Muscle layer of colon (tissue), 2 donors: Measurements from ENCODE around the gene MAGI1.

Experiments
- H3K27ac ChIP-seq: one replicate; pipeline ENCODE4 v1.7.0; 2013; ENCODE audit warnings: low read depth, mild to moderate bottlenecking, low read length, moderate library complexity
- H3K27me3 ChIP-seq, 2 donors: one replicate each; pipeline ENCODE4 v1.7.0; 2013; ENCODE audit warnings: low read length in 2 of 2, mild to moderate bottlenecking in 2 of 2; ENCODE audit not compliant: insufficient read depth in 2 of 2, control insufficient read depth in 1 of 2
- H3K36me3 ChIP-seq: one replicate; pipeline ENCODE4 v1.7.0; 2013; ENCODE audit warnings: mild to moderate bottlenecking, low read length; ENCODE audit not compliant: insufficient read depth
- H3K4me1 ChIP-seq: one replicate; pipeline ENCODE4 v1.7.0; 2013; ENCODE audit warnings: mild to moderate bottlenecking, low read length; ENCODE audit not compliant: insufficient read depth
- H3K4me3 ChIP-seq, 2 donors: one replicate each; pipeline ENCODE4 v1.7.0; 2013; ENCODE audit warnings: low read length in 2 of 2, low read depth in 1 of 2, mild to moderate bottlenecking in 1 of 2, moderate library complexity in 1 of 2
- H3K9ac ChIP-seq: one replicate; pipeline ENCODE4 v1.7.0; 2013; ENCODE audit warnings: low read length
- H3K9me3 ChIP-seq: one replicate; pipeline ENCODE4 v1.7.0; 2013; ENCODE audit warnings: mild to moderate bottlenecking, low read length
- donor health status: abdominal sarcoma.
- donor health status: Adenocarcinoma of cecum.

The MAGI1 gene

DNA sequence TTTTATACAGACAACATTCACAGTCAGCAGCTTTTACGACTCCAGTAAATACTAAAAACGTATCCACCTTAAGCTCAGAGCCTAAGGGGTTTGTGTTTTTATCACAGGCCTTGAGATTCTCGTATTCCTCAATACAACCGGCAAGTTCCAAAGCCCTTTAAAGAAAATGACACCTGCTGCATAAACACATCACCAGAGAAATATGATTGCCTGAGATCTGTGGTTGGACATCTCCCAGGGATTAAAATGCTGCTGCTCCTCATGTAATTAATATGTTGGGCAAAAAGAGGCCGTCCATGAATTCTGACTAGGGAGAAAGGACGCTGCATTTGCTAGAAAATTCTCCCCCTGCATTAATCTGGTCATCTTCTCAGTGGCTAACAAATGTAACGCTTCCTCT is 544.8 kb downstream of the MAGI1 start:
- Histone ChIP-seq H3K36me3 (no peaks in the 10 kb centered on the region), H3K27ac (no peak overlapping the region), H3K9me3 (no peaks in the 10 kb centered on the region), H3K4me1 (peaks cover 10% of the 10 kb centered on the region), H3K4me3 (no peak overlapping the region), H3K9ac (no peak overlapping the region), H3K27me3 (no peaks in the 10 kb centered on the region)

DNA sequence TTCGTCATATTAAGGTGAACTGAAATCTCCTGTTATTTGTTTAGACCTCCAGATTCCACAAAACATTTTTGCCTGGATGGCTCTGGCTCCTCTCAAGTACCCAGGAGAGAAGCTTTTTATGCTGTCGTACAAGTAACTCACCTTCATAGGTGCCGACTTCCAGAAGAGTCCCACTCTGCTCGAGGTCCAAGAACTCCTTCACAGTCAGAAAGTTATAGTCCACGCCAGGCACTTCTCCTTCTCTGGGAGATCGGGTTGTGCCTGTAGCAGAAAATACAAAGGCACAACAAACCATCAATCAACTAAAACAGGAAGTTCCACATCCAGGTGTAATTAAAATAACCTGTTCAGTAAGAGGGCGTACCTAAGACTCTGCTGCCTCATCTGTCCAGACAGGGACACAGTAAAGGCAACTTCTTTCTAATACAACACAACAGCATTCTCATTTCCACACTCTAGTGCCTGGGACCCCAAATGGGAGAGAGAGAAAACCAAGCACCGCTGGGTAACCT is 545.3 kb downstream of the MAGI1 start:
- H3K4me1 ChIP-seq: peaks cover 10% of the 10 kb centered on the region
- no peak overlapping the region for H3K9ac ChIP-seq
- no peak overlapping the region for H3K27ac ChIP-seq
- no peak overlapping the region for H3K4me3 ChIP-seq
- H3K27me3 ChIP-seq: no peaks in the 10 kb centered on the region
- no peaks in the 10 kb centered on the region for H3K36me3 ChIP-seq
- H3K9me3 ChIP-seq: no peaks in the 10 kb centered on the region

DNA sequence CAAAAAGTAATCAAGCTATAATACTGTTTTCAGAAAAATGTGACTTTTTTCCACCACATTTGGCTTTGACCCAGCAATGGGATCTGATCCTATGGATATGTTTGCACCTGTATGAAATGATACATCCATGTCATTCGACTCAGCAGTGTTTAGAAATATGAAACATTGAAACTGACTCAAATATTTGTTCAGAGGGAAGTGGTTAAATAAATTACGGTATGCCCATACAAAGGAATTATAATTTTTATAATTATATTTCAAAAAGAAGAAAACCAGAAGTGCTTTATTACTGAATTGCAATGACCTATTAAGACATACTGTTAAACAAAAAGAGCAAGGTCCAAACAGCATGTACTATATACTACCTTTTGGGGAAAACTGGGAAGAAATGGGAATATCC is 546.5 kb downstream of the MAGI1 start:
- H3K9me3 ChIP-seq: no peaks in the 10 kb centered on the region
- no peaks in the 10 kb centered on the region for H3K36me3 ChIP-seq
- H3K27ac ChIP-seq: no peak overlapping the region
- H3K27me3 ChIP-seq: no peaks in the 10 kb centered on the region
- peaks cover 10% of the 10 kb centered on the region for H3K4me1 ChIP-seq
- H3K9ac ChIP-seq: no peak overlapping the region
- H3K4me3 ChIP-seq: no peak overlapping the region

DNA sequence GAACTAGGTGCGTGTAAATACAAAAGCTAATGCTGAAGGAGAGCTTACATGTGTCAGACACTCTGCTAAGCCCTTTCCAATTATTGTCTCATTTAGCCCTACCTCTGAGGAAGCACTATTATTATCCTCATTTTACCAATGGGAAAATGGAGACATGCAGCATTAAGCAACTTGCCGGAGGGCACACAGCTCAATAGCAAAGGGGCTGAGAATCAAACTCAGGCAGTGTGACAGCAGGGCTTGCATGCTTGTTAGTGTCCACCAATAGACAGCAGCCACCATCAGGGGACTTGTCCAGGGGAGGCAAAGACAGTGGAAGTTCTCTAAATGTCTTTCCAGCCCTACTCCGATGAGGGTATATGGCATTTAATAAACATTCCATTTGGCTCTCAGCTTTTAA is 548.6 kb downstream of the MAGI1 start:
- Histone ChIP-seq H3K27ac (no peak overlapping the region), H3K36me3 (no peaks in the 10 kb centered on the region), H3K9ac (no peak overlapping the region), H3K4me3 (no peak overlapping the region), H3K27me3 (no peaks in the 10 kb centered on the region), H3K4me1 (peaks cover 24% of the 10 kb centered on the region), H3K9me3 (no peaks in the 10 kb centered on the region)

DNA sequence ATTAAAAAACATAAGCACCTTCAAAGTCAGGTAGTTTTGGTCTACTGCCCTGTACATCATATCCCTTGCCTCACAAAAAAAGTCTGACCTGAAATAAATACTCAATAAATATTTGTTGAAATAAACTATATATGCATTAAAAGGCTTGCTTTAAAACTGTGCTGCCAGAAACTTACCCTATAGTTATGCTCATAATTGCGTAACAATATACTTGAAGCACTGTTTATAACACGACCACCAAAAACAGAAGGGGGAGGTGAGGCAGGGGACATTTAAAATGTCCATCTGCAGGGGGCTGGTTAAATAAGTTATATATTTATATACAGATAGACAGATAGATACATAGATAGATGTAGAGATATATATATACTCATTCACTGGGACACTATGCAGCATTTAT is 549.5 kb downstream of the MAGI1 start:
- Histone ChIP-seq H3K36me3 (no peaks in the 10 kb centered on the region), H3K4me1 (peaks cover 33% of the 10 kb centered on the region), H3K9me3 (no peaks in the 10 kb centered on the region), H3K9ac (no peak overlapping the region), H3K4me3 (no peak overlapping the region), H3K27ac (no peak overlapping the region), H3K27me3 (no peaks in the 10 kb centered on the region)

DNA sequence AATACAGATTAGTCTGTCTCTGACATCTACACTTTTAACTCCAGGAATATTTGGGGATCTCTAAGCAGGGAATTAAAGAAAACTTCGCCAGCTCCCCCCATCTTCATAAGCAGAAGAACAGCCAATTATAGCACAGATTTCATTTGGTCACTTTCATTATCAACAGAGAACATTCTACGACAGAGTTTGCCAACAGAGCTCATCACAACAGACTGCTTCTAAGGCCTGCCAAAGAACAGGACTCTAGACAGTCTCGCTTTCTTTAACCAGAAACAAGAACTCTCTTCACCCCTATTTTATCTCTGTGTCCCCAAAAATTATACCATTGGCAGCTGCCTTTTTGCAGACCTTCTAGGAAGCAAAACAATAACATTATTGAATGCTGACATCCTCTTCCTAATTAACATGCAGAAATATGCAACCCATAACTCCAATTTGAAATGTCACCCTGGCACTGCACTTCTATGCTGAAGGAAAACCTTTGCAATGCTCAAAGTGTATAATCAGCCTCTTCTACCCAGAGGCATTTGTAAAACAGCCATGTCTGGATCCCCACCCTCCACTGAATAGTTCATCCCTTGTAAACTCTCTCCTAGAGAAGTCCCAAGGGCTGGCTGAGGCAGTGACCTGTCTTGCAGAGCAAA is 552.8 kb downstream of the MAGI1 start:
- H3K9ac ChIP-seq: no peak overlapping the region
- H3K36me3 ChIP-seq: no peaks in the 10 kb centered on the region
- H3K4me3 ChIP-seq: no peak overlapping the region
- no peaks in the 10 kb centered on the region for H3K27me3 ChIP-seq
- H3K27ac ChIP-seq: no peak overlapping the region
- H3K4me1 ChIP-seq: peaks cover 43% of the 10 kb centered on the region
- H3K9me3 ChIP-seq: no peaks in the 10 kb centered on the region

DNA sequence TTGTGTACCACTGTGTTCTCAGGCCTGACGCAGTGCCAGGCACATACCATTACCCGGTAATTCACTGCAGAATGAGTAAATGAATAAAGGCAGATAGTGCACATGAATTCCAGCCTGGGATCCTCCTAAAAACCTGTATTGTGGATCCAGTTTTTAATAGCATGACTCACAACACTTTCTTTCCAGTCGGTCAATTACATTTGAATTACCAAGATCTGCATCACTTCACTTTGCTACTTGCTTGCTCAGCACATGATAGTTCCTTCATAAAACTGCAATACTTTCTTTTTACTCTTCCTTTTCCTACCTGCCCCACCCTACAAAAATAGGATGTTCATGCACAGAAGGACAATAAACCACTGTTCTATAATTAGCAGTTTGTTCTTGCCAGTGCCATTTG is 553.8 kb downstream of the MAGI1 start:
- no peaks in the 10 kb centered on the region for H3K27me3 ChIP-seq
- peaks cover 43% of the 10 kb centered on the region for H3K4me1 ChIP-seq
- no peak overlapping the region for H3K27ac ChIP-seq
- H3K9me3 ChIP-seq: no peaks in the 10 kb centered on the region
- H3K4me3 ChIP-seq: no peak overlapping the region
- no peak overlapping the region for H3K9ac ChIP-seq
- no peaks in the 10 kb centered on the region for H3K36me3 ChIP-seq

DNA sequence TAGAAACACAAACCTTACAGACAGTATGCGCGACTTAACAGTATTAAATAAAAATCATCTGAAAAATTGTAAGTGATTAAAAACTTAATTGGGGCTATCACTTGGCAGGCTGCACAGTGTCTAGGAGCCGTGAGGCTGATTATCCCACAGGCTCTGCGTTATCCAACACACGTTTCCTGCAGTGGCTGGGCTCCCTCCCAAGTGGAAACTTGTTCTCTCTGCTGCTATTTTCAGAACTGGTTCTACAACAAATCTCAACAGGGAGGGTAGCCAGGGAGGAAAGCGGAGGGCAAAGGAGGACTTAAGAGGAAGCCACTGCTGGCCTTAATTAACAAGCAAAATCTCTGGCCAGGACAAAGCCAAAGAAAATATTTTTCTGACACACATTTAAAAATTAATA is 555.2 kb downstream of the MAGI1 start:
- Histone ChIP-seq H3K27me3 (no peaks in the 10 kb centered on the region), H3K9ac (no peak overlapping the region), H3K9me3 (no peaks in the 10 kb centered on the region), H3K4me3 (no peak overlapping the region), H3K36me3 (no peaks in the 10 kb centered on the region), H3K27ac (no peak overlapping the region), H3K4me1 (peaks cover 43% of the 10 kb centered on the region)

DNA sequence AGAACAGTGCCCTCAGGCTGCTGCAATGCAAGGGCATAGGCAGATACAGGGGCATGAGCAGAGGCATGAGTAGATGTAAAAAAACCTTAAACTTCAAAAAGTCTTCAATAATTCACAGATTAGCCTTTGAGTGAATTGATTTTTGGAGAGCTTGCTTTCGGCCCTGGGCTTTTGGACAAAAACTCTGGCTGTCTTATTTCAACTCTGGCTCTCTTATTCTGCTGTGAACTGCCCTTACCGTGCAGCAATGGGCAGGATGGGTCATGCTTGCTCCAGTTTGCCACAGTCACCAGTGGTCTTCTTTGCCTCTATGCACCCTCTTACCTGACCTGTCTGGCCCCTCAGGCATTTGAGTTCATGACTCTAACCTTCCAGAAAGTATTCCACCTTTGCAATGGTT is 555.7 kb downstream of the MAGI1 start:
- Histone ChIP-seq H3K27ac (no peak overlapping the region), H3K4me3 (no peak overlapping the region), H3K9ac (no peak overlapping the region), H3K4me1 (peaks cover 43% of the 10 kb centered on the region), H3K27me3 (no peaks in the 10 kb centered on the region), H3K36me3 (no peaks in the 10 kb centered on the region), H3K9me3 (no peaks in the 10 kb centered on the region)

DNA sequence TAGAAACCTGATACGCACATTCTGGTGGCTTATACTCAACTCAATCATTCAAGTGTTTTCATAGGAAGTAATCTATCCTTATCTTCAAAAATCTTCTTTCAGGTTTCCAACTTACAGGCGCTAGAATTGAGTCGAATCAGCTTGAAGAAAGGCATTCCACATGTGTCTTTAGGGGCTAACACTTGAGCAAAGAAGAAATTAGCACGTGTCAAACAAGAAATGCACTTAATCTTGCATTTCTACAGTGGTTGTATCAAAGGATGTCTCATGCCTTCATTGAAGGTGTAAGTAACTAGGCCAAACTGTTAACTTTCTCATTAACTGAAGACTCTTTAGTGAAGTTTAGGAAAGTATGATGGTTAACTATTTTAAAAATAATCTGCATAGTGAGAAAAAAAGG is 557.6 kb downstream of the MAGI1 start:
- Histone ChIP-seq H3K36me3 (no peaks in the 10 kb centered on the region), H3K9me3 (no peaks in the 10 kb centered on the region), H3K27ac (no peak overlapping the region), H3K4me1 (peaks cover 38% of the 10 kb centered on the region), H3K27me3 (no peaks in the 10 kb centered on the region), H3K4me3 (no peak overlapping the region), H3K9ac (no peak overlapping the region)

DNA sequence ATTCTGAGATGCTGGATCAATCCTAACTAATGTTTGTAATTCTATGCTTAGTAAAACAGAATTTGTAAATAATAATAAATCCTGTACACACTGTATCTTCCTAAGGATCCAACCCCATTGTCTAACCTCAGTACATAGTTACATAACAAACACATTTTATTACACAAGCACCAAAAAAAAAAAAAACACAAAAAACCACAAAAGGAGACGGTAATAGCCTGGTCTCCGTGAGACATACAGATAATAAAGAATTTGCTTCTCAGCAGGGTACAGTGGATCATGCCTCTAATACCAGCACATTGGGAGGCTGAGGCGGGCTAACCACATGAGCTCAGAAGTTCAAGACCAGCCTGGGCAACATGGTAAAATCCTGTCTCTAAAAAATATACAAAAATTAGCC is 558.7 kb downstream of the MAGI1 start:
- H3K4me3 ChIP-seq: no peak overlapping the region
- H3K27ac ChIP-seq: no peak overlapping the region
- H3K36me3 ChIP-seq: no peaks in the 10 kb centered on the region
- peaks cover 28% of the 10 kb centered on the region for H3K4me1 ChIP-seq
- no peak overlapping the region for H3K9ac ChIP-seq
- H3K9me3 ChIP-seq: no peaks in the 10 kb centered on the region
- H3K27me3 ChIP-seq: no peaks in the 10 kb centered on the region
